ENCODE results near the gene PARP9. TPM values are rescaled to one million over a fixed set of nuclear protein-coding genes. Genes with fewer than 3 reads are reported as not detected.
"Not testable (repeated sequence)": the region's sequence is repeated elsewhere in the genome, so short reads cannot be mapped to it uniquely, and the experiment has no call there.

Gene PARP9
- total and polyA plus RNA-seq, 4 donors, result 13.1 to 19.8 (median 15.6) TPM

DNA sequence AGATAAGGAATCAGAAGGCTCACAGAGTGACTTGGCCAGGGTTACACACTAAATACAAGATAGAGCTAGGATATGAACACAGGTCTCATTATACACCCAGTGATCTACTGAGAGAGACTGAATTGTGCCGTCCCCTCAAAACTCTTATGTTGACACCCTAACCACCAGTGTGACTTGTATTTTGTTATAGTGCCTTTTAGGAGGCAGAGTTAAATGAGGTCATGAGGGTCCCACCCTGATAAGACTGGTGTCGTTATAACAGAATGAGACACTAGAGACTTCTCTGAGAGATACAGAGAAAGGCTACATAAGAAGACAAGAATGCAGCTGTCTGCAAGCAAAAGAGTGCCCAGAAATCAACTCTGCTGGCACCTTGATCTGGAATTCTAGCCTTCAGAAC lies 62.0 kb downstream of the PARP9 start:
- Histone ChIP-seq H3K27ac (ENCODE audit: low read depth, low read length) (no peak overlapping the region), H3K4me1 (ENCODE audit: control insufficient read depth, insufficient read depth, low read length) (no peaks in the 10 kb centered on the region), H3K36me3 (ENCODE audit: control insufficient read depth, insufficient read depth, low read length) (no peaks in the 10 kb centered on the region), H3K9me3 (ENCODE audit: control insufficient read depth, insufficient read depth, low read length) (no peaks in the 10 kb centered on the region), H3K27me3 (ENCODE audit: control insufficient read depth, insufficient read depth, low read length) (no peaks in the 10 kb centered on the region), H3K4me3 (ENCODE audit: low read depth, low read length) (no peak overlapping the region)
- WGBS (ENCODE audit: insufficient coverage), result 40% methylated on average over 1 of the region's 2 CpGs
- DNase-seq (ENCODE audit: low read depth in 4 of 6, low spot score in 6 of 6), result no peak

DNA sequence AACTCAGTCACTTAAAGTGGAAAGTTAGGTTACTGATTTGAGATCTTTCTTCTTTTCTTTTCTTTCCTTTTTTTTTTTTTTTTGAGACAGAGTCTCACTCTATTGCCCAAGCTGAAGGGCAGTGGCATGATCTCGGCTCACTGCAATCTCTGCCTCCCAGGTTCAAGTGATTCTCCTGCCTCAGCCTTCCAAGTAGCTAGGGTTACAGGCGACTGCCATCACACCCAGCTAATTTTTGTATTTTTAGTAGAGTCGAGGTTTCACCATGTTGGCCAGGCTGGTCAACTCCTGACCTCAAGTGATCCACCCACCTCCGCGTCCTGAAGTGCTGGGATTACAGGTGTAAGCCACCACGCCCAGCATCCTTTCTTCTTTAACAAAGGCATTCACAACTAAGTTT lies 63.1 kb downstream of the PARP9 start:
- H3K27me3 ChIP-seq (ENCODE audit: control insufficient read depth, insufficient read depth, low read length); H3K4me1 ChIP-seq (ENCODE audit: control insufficient read depth, insufficient read depth, low read length); H3K4me3 ChIP-seq (ENCODE audit: low read depth, low read length); H3K36me3 ChIP-seq (ENCODE audit: control insufficient read depth, insufficient read depth, low read length); DNase-seq (ENCODE audit: low read depth in 4 of 6, low spot score in 6 of 6); H3K9me3 ChIP-seq (ENCODE audit: control insufficient read depth, insufficient read depth, low read length); H3K27ac ChIP-seq (ENCODE audit: low read depth, low read length): not testable (repeated sequence)
- 87% methylated on average over 5 of the region's 6 CpGs for WGBS (ENCODE audit: insufficient coverage)

DNA sequence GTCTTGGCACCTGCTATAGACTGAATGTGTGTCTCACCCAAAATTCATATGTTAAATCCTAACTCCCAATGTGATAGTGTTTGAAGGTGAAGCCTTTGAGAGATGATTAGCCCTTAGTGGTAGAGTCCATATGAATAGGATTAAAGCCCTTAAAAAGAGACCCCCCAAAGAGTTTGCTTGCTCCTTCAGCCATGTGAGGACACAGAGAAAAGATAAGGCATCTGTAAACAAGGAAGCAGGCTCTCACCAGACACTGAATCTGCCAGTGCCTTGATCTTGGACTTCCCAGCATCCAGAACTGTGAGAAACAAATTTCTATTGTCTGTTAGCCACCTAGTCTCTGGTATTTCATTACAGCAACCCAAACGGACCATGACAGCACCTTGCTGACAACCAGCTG lies 65.9 kb downstream of the PARP9 start:
- no peaks in the 10 kb centered on the region for H3K27me3 ChIP-seq (ENCODE audit: control insufficient read depth, insufficient read depth, low read length)
- H3K9me3 ChIP-seq (ENCODE audit: control insufficient read depth, insufficient read depth, low read length), result no peaks in the 10 kb centered on the region
- no peak overlapping the region for H3K27ac ChIP-seq (ENCODE audit: low read depth, low read length)
- H3K4me1 ChIP-seq (ENCODE audit: control insufficient read depth, insufficient read depth, low read length), result no peaks in the 10 kb centered on the region
- peaks cover 4% of the 10 kb centered on the region for H3K36me3 ChIP-seq (ENCODE audit: control insufficient read depth, insufficient read depth, low read length)
- WGBS (ENCODE audit: insufficient coverage), result no CpG with 5 or more reads among the region's 1 CpG
- H3K4me3 ChIP-seq (ENCODE audit: low read depth, low read length), result no peak overlapping the region
- no peak for DNase-seq (ENCODE audit: low read depth in 4 of 6, low spot score in 6 of 6)

DNA sequence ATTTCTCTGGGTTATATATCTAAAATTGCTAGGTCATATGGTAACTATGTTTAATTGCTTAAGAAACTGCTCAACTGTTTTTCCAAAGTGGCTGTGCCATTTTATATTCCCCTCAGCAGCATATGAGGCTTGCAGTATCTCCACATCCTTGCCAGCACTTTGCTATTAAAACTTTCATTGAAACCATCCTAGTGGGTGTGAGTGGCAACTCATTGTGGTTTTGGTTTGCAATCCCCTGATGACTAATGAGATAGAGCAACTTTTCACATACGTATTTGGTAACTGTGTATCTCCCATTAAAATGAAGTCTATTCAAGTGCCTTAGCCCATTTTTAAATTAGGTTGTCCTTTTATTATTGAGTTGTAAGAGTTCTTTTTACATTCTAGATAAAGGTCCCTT lies 66.7 kb downstream of the PARP9 start:
- WGBS (ENCODE audit: insufficient coverage), result no CpG with 5 or more reads among the region's 1 CpG
- no peaks in the 10 kb centered on the region for H3K4me1 ChIP-seq (ENCODE audit: control insufficient read depth, insufficient read depth, low read length)
- DNase-seq (ENCODE audit: low read depth in 4 of 6, low spot score in 6 of 6), result no peak

DNA sequence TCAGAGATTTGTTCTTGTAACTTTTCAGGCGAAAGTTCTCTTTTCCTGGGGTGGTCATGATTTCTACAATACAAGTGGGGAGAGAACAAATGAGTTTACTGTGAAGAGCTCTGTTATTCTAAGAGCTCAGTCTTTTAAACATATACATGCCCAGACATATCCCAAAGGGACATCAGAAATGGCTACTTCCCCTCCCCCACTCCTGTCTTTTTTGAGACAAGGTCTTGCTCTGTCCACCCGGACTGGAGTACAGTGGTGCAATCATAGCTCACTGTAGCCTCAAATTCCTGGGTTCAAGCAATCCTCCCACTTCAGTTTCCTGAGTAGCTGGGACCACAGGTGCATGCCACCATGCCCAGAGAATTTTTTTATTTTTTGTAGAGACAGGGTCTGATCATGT lies 67.6 kb downstream of the PARP9 start:
- 100% methylated on average over 1 of the region's 2 CpGs for WGBS (ENCODE audit: insufficient coverage)
- no peak overlapping the region for H3K4me3 ChIP-seq (ENCODE audit: low read depth, low read length)
- H3K27ac ChIP-seq (ENCODE audit: low read depth, low read length), result no peak overlapping the region
- no peaks in the 10 kb centered on the region for H3K9me3 ChIP-seq (ENCODE audit: control insufficient read depth, insufficient read depth, low read length)
- DNase-seq (ENCODE audit: low read depth in 4 of 6, low spot score in 6 of 6), result no peak
- H3K4me1 ChIP-seq (ENCODE audit: control insufficient read depth, insufficient read depth, low read length), result no peaks in the 10 kb centered on the region
- peaks cover 9% of the 10 kb centered on the region for H3K36me3 ChIP-seq (ENCODE audit: control insufficient read depth, insufficient read depth, low read length)
- no peaks in the 10 kb centered on the region for H3K27me3 ChIP-seq (ENCODE audit: control insufficient read depth, insufficient read depth, low read length)

More for the DNA sequence above, 66.7 kb downstream of the PARP9 start:
- no peaks in the 10 kb centered on the region for H3K9me3 ChIP-seq (ENCODE audit: control insufficient read depth, insufficient read depth, low read length)
- no peak overlapping the region for H3K4me3 ChIP-seq (ENCODE audit: low read depth, low read length)
- H3K36me3 ChIP-seq (ENCODE audit: control insufficient read depth, insufficient read depth, low read length), result peaks cover 4% of the 10 kb centered on the region
- no peak overlapping the region for H3K27ac ChIP-seq (ENCODE audit: low read depth, low read length)
- H3K27me3 ChIP-seq (ENCODE audit: control insufficient read depth, insufficient read depth, low read length), result no peaks in the 10 kb centered on the region

DNA sequence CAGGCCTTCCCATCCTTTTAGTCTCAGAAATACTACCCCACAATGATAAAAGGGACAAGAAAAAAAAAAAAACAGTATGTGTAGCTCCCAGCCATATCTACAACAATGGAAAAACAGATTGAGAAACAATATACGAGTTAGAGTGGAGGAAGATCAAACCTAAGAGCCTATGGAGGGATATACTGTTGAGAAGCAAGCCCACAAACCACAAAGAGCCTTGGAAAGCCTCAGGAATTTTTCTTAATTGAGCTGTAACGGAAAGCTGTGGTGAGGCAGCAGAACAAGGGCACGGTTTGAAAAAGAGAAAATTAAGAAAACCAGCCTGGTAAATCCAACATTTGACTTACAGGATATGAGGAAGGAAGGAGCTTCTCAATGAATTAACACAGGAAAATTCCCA lies 70.8 kb downstream of the PARP9 start:
- no peaks in the 10 kb centered on the region for H3K4me1 ChIP-seq (ENCODE audit: control insufficient read depth, insufficient read depth, low read length)
- H3K9me3 ChIP-seq (ENCODE audit: control insufficient read depth, insufficient read depth, low read length), result no peaks in the 10 kb centered on the region
- no peak for DNase-seq (ENCODE audit: low read depth in 4 of 6, low spot score in 6 of 6)
- no peaks in the 10 kb centered on the region for H3K27me3 ChIP-seq (ENCODE audit: control insufficient read depth, insufficient read depth, low read length)
- H3K36me3 ChIP-seq (ENCODE audit: control insufficient read depth, insufficient read depth, low read length), result peaks cover 9% of the 10 kb centered on the region
- no peak overlapping the region for H3K27ac ChIP-seq (ENCODE audit: low read depth, low read length)
- WGBS (ENCODE audit: insufficient coverage), result no CpG with 5 or more reads among the region's 3 CpGs
- no peak overlapping the region for H3K4me3 ChIP-seq (ENCODE audit: low read depth, low read length)

DNA sequence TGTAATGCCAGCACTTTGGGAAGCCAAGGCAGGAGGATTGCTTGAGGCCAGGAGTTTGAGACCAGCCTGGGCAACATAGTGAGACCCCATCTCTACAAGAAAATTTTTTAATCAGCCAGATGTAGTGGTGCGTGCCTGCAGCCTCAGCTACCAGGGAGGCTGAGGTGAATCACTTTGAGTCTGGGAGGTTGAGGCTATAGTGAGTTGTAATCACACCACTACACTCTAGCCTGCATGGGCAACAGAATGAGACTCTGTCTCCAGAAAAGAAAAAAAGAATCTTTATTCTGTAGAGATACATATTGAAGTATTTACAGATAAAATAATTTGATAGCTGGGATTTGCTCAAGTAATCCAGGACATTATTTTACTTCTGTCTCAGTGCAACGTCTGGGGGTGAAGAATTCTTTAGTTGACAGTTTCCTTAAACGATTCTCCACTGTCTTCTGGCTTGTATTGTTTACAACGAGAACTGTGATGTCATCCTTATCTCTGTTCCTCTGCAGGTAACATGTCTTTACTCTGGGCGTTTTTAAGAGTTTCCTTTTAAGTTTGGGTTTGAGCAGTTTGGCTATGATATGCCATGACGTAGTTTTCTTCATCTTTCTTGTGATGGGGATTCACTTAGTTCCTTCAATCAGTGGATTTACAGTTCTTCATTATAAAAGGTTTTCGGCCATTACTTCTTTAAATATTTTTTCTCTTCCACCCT lies 75.7 kb downstream of the PARP9 start:
- Histone ChIP-seq H3K4me3 (ENCODE audit: low read depth, low read length) (no peak overlapping the region), H3K4me1 (ENCODE audit: control insufficient read depth, insufficient read depth, low read length) (no peaks in the 10 kb centered on the region), H3K27me3 (ENCODE audit: control insufficient read depth, insufficient read depth, low read length) (no peaks in the 10 kb centered on the region), H3K27ac (ENCODE audit: low read depth, low read length) (no peak overlapping the region), H3K36me3 (ENCODE audit: control insufficient read depth, insufficient read depth, low read length) (peaks cover 5% of the 10 kb centered on the region), H3K9me3 (ENCODE audit: control insufficient read depth, insufficient read depth, low read length) (no peaks in the 10 kb centered on the region)
- WGBS (ENCODE audit: insufficient coverage), result 92% methylated on average over 2 of the region's 7 CpGs
- no peak for DNase-seq (ENCODE audit: low read depth in 4 of 6, low spot score in 6 of 6)

DNA sequence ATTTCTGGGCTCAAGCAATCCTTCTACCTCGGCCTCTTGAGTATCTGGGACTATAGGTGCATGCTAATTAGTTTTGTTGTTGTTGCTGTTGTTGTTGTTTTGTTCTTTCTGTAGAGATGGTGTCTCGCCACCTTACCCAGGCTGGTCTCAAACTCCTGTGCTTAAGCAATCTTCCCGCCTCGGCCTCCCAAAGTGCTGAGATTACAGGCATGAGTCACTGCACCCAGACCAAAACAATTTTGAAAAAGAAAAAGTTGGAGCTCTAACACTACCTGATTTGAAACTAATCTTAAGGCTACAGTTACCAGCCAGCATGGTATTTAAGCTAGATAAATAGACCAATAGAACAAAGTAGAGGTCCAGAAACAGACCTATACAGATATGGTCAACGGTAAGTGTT lies 79.1 kb downstream of the PARP9 start:
- H3K4me3 ChIP-seq (ENCODE audit: low read depth, low read length), result no peak overlapping the region
- no peaks in the 10 kb centered on the region for H3K4me1 ChIP-seq (ENCODE audit: control insufficient read depth, insufficient read depth, low read length)
- DNase-seq (ENCODE audit: low read depth in 4 of 6, low spot score in 6 of 6), result no peak
- H3K27me3 ChIP-seq (ENCODE audit: control insufficient read depth, insufficient read depth, low read length), result no peaks in the 10 kb centered on the region
- no peaks in the 10 kb centered on the region for H3K9me3 ChIP-seq (ENCODE audit: control insufficient read depth, insufficient read depth, low read length)
- H3K36me3 ChIP-seq (ENCODE audit: control insufficient read depth, insufficient read depth, low read length), result no peaks in the 10 kb centered on the region
- 60% methylated on average over 1 of the region's 5 CpGs for WGBS (ENCODE audit: insufficient coverage)
- no peak overlapping the region for H3K27ac ChIP-seq (ENCODE audit: low read depth, low read length)

DNA sequence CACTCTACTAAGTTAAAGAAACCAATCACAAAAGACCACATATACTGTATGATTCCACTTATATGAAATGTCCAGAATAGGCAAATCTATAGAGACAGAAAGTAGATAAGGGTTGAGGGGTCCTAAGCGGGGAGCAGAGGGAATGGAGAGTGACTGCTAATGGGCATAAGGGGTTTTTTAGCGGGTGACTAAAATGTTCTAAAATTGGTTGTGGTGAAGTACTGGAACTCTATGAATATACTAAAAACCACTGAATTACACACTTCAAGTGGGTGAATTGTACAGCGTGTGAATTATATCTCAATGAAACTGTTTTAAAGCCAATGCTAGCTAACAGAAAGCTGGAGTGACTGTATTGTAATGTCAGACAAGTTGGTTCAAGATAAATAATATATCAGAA lies 82.7 kb downstream of the PARP9 start:
- Histone ChIP-seq H3K27me3 (ENCODE audit: control insufficient read depth, insufficient read depth, low read length) (no peaks in the 10 kb centered on the region), H3K4me3 (ENCODE audit: low read depth, low read length) (no peak overlapping the region)
- no peak for DNase-seq (ENCODE audit: low read depth in 4 of 6, low spot score in 6 of 6)

More for the DNA sequence above, 82.7 kb downstream of the PARP9 start:
- Histone ChIP-seq H3K36me3 (ENCODE audit: control insufficient read depth, insufficient read depth, low read length) (no peaks in the 10 kb centered on the region), H3K4me1 (ENCODE audit: control insufficient read depth, insufficient read depth, low read length) (no peaks in the 10 kb centered on the region), H3K27ac (ENCODE audit: low read depth, low read length) (no peak overlapping the region), H3K9me3 (ENCODE audit: control insufficient read depth, insufficient read depth, low read length) (no peaks in the 10 kb centered on the region)
- WGBS (ENCODE audit: insufficient coverage), result no CpG with 5 or more reads among the region's 3 CpGs

Data from spinal cord (tissue), 10 donors.